Heart right ventricle (tissue), 16 donors: ENCODE measurements around the gene GOLGA6C. TPM values are rescaled to one million over a fixed set of nuclear protein-coding genes. Genes with fewer than 3 reads are reported as not detected.

ENCODE experiments used
- ATAC-seq, 8 donors: fragments of 200-7000 bp; cut with Tn5 transposase; one replicate each; pipeline ENCODE4 v1.9.1; 2020; ENCODE audit warnings: mild to moderate bottlenecking in 8 of 8, moderate library complexity in 8 of 8, moderate number of reproducible peaks in 1 of 8
- DNase-seq, 2 donors: peaks; one replicate each; pipeline ENCODE4 v3.0.0-alpha.2; 2020
- H3K27ac ChIP-seq, 10 donors: fragments of 200-600 bp; sonication (generic) in 2 of 10; one replicate each; pipeline versions ENCODE4 v1.5.0 to v1.8.0; 2020 to 2022; ENCODE audit warnings: mild to moderate bottlenecking in 3 of 10
- H3K27me3 ChIP-seq, 7 donors: fragments of 200-600 bp; one replicate each; pipeline ENCODE4 v1.8.0; 2021 to 2022; ENCODE audit warnings: mild to moderate bottlenecking in 2 of 7
- H3K36me3 ChIP-seq, 9 donors: fragments of 200-600 bp; sonication (generic) in 1 of 9; one replicate each; pipeline versions ENCODE4 v1.5.0 to v1.8.0; 2020 to 2022; ENCODE audit warnings: mild to moderate bottlenecking in 2 of 9
- H3K4me1 ChIP-seq, 9 donors: fragments of 200-600 bp; sonication (generic) in 1 of 9; one replicate each; pipeline versions ENCODE4 v1.5.0 to v1.8.0; 2020 to 2022; ENCODE audit warnings: mild to moderate bottlenecking in 4 of 9
- H3K4me3 ChIP-seq, 10 donors: fragments of 200-600 bp; sonication (generic) in 2 of 10; one replicate each; pipeline versions ENCODE4 v1.5.0 to v1.8.0; 2020 to 2022; ENCODE audit warnings: mild to moderate bottlenecking in 7 of 10, moderate library complexity in 2 of 10
- H3K9me3 ChIP-seq, 11 donors: fragments of 200-600 bp in 10 of 11; sonication (generic) in 2 of 11; one replicate each; pipeline versions ENCODE4 v1.5.0 to v1.8.0; 2013 to 2022; ENCODE audit warnings: mild to moderate bottlenecking in 2 of 11, control low read depth in 1 of 11, moderate library complexity in 1 of 11
- WGBS, 2 donors: extraction: QIAGEN DNeasy Blood & Tissue Kit; methylation state at CpG; one replicate each; pipeline ENCODE4 v1.1.7; 2013; ENCODE audit warnings: inconsistent platforms in 1 of 2; 5-methylcytosine and 5-hydroxymethylcytosine counted together
- intact Hi-C, 10 donors: fragments of 100-400 bp; cut with DNase I; formaldehyde crosslinking; loops; one replicate each; pipeline versions ENCODE4 v1.11.1 to v1.14.2; 2022
- polyA plus RNA-seq, 2 donors: library from polyadenylated mRNA; stranded (reverse); fragments of 200-250 nt; gene quantifications; one replicate each; pipeline ENCODE4 v1.2.3, GENCODE V29; 2013
- total RNA-seq, 10 donors: library from RNA; stranded (reverse); fragmentation: NEBNext Ultra II Directional in 3 of 10; extraction: Animal tissue kit (Norgen Biotek cat#: 25700) in 3 of 10; gene quantifications; one replicate each; pipeline versions ENCODE4 v1.2.1 to v1.2.4, GENCODE V29; 2021 to 2023
- TF ChIP-seq, protein P1 (sequence below), 9 donors: fragments of 200-600 bp; sonication (generic) in 2 of 9; IDR thresholded peaks; one replicate each; pipeline versions ENCODE4 v1.5.0 to v1.8.0; 2021 to 2022; ENCODE audit warnings: antibody characterized with exemption in 9 of 9, mild to moderate bottlenecking in 5 of 9, moderate library complexity in 1 of 9
- donor health status: Arrhythmogenic right ventricular cardiomyopathy.
- donor health status: ischemic (EF 13 %, LVEDD 7.1; RV severe dilation, severe dysfunction).
- donor health status: healthy with polysubstance abuse.
- donor health status: DM: no; HTN: yes; CAD: no.
- donor health status: DM: no; HTN: no; CAD: no.
- donor health status: ischemic (EF 25% LVEDD 6.9; RV normal size, moderate dysfunction).
- donor health status: ischemic (EF 25% LVEDD 5.7; RV mildly dilated, moderate dysfunction).
- donor health status: healthy.
- donor health status: DM: yes; HTN: yes; CAD: no.
- donor health status: Ischemic cardiomyopathy.
- donor health status: ischemic (EF 35%, LVEDD 5.7; RV mildly dilated, moderate dysfunction).
- donor health status: nonischemic (EF 11% LVEDD 7.7; RV severe dilation, severe dysfunction).
- donor health status: DM: yes; HTN: yes; CAD: no.
- donor health status: PGD.
- donor health status: ischemic (EF 29% LVEDD 5.4; RV normal size, mild dysfunction).
- donor health status: nonischemic (EF 23%, LVEDD 6.1; RV moderate dilation, normal function).

The GOLGA6C gene
- total and polyA plus RNA-seq, 12 donors, result not detected

DNA sequence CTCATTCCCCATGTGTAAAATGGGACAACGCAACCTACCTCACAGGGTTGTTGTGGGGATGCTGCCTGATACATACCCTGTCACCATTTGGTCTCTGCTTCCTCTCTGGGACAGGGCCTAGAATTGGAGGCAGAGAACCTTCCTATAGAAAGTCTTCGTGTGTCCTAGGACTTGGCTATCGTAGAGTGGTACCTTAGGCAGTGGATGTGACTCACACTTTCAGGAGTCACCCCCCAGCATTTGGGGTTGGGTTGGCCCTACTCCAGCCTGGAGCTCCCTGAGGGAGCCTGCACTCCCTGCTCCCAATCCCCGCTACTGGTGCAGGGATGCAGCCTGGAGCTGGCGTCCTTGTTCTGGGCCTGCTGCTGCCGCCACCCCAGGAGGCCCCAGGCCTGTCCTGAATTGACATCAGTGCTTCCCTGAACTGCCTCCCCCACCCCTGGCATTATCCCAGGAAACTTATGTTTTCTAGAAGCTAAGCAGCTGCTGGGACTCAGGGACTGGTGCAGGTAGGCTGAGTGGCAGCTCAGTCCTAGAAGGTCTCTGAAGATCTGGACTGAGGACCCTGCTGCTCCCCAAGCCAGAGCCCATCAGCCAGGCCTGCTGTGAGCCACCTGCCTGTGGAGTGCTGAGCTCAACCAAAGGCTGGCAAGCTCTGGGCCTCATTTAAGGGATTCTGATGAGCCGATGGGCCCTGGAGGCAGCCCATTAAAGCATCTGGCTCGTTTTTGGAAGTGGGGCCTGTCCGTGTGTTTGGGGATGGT, 46.5 kb upstream of the GOLGA6C start:
- peaks cover 11 to 68% (median 57%) of the 10 kb centered on the region in 9 donors for H3K4me1 ChIP-seq
- no peak overlapping the region for H3K4me3 ChIP-seq
- DNase-seq (no peak), ATAC-seq (no peak)
- peaks cover 0 to 80% (median 58%) of the 10 kb centered on the region in 9 donors for H3K36me3 ChIP-seq
- intact Hi-C loops, result loop anchor here in 2 of 10 donors (10.0 kb wide), 2 partner anchors 103 to 113 kb away; no protein-coding TSS in a partner anchor
- no peak overlapping the region for H3K27ac ChIP-seq
- H3K9me3 ChIP-seq, result no peaks in the 10 kb centered on the region
- 60 to 66% methylated on average over 9 of the region's 9 CpGs for WGBS, 2 donors
- TF ChIP-seq, protein P1, sequence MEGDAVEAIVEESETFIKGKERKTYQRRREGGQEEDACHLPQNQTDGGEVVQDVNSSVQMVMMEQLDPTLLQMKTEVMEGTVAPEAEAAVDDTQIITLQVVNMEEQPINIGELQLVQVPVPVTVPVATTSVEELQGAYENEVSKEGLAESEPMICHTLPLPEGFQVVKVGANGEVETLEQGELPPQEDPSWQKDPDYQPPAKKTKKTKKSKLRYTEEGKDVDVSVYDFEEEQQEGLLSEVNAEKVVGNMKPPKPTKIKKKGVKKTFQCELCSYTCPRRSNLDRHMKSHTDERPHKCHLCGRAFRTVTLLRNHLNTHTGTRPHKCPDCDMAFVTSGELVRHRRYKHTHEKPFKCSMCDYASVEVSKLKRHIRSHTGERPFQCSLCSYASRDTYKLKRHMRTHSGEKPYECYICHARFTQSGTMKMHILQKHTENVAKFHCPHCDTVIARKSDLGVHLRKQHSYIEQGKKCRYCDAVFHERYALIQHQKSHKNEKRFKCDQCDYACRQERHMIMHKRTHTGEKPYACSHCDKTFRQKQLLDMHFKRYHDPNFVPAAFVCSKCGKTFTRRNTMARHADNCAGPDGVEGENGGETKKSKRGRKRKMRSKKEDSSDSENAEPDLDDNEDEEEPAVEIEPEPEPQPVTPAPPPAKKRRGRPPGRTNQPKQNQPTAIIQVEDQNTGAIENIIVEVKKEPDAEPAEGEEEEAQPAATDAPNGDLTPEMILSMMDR (IDR thresholded peaks at IDR 0.05), result no peak
- no peaks in the 10 kb centered on the region for H3K27me3 ChIP-seq

DNA sequence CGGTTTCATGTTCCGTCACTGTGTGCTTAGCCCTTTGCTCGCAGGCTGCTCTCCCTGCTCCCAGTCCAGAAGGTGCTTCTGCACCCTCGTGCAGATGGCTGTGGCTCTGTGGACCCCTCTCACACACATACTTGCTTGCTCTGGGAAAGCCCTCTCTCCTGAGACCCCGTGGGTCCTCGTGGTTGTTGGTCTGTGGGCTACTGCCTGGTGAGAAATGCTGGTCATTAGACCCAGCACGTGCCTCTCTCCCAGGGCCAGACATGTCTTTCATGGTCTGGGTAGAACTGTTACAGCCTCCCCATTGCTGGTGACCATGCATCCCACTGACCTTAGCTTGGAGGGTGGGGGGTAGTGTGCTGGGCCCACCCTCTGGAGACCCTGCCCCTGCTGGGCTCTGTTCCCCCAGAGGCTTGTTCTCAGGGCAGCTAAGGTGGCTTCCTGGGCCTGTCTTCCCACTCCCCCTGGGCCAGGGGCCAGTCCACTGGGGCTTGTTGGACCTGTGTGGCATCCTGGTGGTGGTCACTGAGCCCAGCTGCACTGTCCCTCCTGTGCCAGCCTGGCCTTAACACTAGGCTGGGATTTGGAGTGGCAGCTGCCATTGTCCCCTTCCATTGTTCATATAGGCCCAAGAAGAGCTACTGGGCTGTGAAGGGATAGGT, 45.8 kb upstream of the GOLGA6C start:
- no peaks in the 10 kb centered on the region for H3K27me3 ChIP-seq
- DNase-seq (no peak), ATAC-seq (no peak)
- 85 to 89% methylated on average over 7 of the region's 7 CpGs for WGBS, 2 donors
- no peak overlapping the region for H3K4me3 ChIP-seq
- intact Hi-C loops, result loop anchor here in 2 of 10 donors (10.0 kb wide), 2 partner anchors 102 to 112 kb away; no protein-coding TSS in a partner anchor
- no peak overlapping the region for H3K27ac ChIP-seq
- H3K36me3 ChIP-seq, result peaks cover 0 to 76% (median 52%) of the 10 kb centered on the region in 9 donors
- TF ChIP-seq, protein P1 (IDR thresholded peaks at IDR 0.05), result no peak
- H3K4me1 ChIP-seq, result peaks cover 11 to 61% (median 53%) of the 10 kb centered on the region in 9 donors
- no peaks in the 10 kb centered on the region for H3K9me3 ChIP-seq

DNA sequence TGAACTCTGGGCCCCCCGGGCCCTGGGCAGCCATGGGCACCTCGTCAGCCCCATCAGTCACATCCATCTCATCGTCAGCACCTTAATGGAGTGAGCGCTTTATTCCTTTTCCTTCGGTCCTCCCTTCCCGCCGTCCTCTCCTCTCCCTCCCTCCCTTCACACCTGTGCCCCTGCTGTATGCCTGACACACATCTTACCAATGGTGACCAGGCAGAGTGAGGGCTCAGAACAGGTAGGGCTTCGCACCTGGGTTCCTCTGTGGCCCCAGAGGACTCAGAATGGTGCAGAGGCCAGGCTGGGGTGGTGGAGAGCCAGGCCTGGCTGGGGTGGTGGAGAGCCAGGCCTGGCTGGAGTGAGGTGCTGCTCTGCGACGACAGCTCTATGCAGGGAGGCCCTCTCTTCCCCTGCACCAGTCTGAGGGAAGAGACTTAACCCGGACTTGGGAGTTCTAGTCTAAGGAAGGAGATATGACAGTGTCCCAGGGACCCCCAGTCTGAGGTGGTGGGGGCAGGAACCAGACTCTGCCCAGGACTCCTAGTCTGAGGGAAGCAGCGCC, 44.8 kb upstream of the GOLGA6C start:
- peaks cover 0 to 66% (median 43%) of the 10 kb centered on the region in 9 donors for H3K36me3 ChIP-seq
- WGBS, 2 donors, result 87 to 89% methylated on average over 12 of the region's 12 CpGs
- DNase-seq (no peak), ATAC-seq (peak in 1 of 8 donors; percentile 1)
- H3K27ac ChIP-seq, result no peak overlapping the region
- TF ChIP-seq, protein P1 (IDR thresholded peaks at IDR 0.05), result no peak
- H3K4me3 ChIP-seq, result no peak overlapping the region
- peaks cover 5 to 51% (median 44%) of the 10 kb centered on the region in 9 donors for H3K4me1 ChIP-seq
- no peaks in the 10 kb centered on the region for H3K9me3 ChIP-seq
- intact Hi-C loops, result loop anchor here in 2 of 10 donors (10.0 kb wide), 2 partner anchors 102 to 112 kb away; no protein-coding TSS in a partner anchor
- no peaks in the 10 kb centered on the region for H3K27me3 ChIP-seq

DNA sequence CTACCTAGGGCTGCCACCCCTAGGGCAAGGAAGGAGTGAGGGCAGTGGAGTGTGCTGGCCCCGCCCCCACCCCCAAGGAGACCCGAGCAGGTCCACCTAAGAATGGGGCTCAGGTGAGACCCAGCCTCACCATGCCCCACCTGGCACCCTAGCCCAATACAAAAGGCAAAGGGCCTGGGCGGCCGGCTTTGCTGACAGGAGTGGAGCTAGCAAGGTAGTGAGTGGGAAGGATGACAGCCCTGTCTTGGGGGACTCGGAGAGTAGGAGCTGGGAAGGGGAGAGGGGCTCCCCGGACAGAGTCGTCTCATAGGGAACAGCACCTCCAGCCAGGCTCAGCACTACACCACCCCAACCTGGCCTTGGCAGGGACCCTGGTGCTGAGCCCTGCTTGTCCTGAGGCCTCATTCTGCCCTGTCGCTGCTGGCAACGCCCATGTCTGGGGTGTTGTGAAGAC, 44.3 kb upstream of the GOLGA6C start:
- peaks cover 0 to 61% (median 38%) of the 10 kb centered on the region in 9 donors for H3K36me3 ChIP-seq
- H3K9me3 ChIP-seq, result no peaks in the 10 kb centered on the region
- H3K4me1 ChIP-seq, result peaks cover 5 to 46% (median 39%) of the 10 kb centered on the region in 9 donors
- no peaks in the 10 kb centered on the region for H3K27me3 ChIP-seq
- no peak overlapping the region for H3K4me3 ChIP-seq
- ATAC-seq, result peak in 1 of 8 donors; percentile 10
- WGBS, 2 donors, result 85 to 92% methylated on average over 9 of the region's 9 CpGs
- intact Hi-C loops, result loop anchor here in 2 of 10 donors (10.0 kb wide), 2 partner anchors 101 to 111 kb away; no protein-coding TSS in a partner anchor
- no peak for DNase-seq
- TF ChIP-seq, protein P1 (IDR thresholded peaks at IDR 0.05), result no peak
- no peak overlapping the region for H3K27ac ChIP-seq
